ENCODE results near the gene PANK1. TPM values are rescaled to one million over a fixed set of nuclear protein-coding genes. Genes with fewer than 3 reads are reported as not detected.
A peak's percentile ranks its signal among the peaks of the same experiment; 100 is the strongest.

Gene PANK1
- total and polyA plus RNA-seq, 12 donors = 4.0 to 20.9 (median 16.2) TPM

DNA sequence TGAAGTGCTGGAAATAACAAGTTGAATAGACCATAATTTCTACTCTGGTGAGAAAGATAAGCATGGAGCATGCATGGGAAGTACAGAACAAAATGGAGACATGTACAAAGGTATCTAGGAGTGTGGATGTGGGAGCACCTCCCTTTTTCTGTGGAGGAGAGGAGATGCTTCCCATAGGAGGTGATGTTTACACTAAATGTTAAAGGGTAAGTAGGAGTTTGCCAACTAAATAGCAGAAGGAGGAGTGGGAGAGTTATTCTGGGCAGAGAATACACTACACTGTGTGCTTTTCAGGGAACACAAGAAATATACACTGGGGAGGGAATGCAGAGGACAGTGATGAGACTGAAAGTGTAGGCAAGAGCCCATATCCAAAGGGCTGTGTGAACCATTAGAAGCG lies 21.1 kb upstream of the PANK1 start:
- Histone ChIP-seq H3K4me1 (no peaks in the 10 kb centered on the region), H3K36me3 (no peaks in the 10 kb centered on the region), H3K9me3 (no peaks in the 10 kb centered on the region), H3K27me3 (no peaks in the 10 kb centered on the region), H3K4me3 (no peak overlapping the region), H3K27ac (no peak overlapping the region)
- DNase-seq (no peak), ATAC-seq (no peak)
- 97 to 100% methylated on average over 1 of the region's 1 CpG for WGBS, 2 donors
- TF ChIP-seq, protein P1, sequence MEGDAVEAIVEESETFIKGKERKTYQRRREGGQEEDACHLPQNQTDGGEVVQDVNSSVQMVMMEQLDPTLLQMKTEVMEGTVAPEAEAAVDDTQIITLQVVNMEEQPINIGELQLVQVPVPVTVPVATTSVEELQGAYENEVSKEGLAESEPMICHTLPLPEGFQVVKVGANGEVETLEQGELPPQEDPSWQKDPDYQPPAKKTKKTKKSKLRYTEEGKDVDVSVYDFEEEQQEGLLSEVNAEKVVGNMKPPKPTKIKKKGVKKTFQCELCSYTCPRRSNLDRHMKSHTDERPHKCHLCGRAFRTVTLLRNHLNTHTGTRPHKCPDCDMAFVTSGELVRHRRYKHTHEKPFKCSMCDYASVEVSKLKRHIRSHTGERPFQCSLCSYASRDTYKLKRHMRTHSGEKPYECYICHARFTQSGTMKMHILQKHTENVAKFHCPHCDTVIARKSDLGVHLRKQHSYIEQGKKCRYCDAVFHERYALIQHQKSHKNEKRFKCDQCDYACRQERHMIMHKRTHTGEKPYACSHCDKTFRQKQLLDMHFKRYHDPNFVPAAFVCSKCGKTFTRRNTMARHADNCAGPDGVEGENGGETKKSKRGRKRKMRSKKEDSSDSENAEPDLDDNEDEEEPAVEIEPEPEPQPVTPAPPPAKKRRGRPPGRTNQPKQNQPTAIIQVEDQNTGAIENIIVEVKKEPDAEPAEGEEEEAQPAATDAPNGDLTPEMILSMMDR (IDR thresholded peaks at IDR 0.05) = no peak
- intact Hi-C loops (cut with DNase I) = no loop called here

DNA sequence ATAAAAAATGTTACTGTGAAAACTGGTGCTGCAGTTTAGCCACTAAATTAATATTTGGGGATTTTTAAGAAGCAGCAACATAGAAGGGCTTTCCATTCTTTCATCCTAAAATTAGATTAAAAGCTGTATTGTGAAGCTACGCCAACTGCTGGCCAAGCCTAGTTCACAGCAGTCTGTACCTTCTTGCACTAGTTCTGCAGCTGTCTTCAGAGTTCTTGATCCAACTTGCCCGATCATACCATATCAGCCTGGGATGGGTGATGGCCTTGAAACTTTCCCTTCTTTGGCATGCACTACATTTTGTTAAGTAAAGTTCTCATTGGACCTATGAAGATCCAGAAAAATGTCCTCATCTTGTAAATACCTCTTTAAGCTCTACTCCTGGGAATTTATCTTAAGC lies 20.3 kb upstream of the PANK1 start:
- no peak for DNase-seq
- no peaks in the 10 kb centered on the region for H3K36me3 ChIP-seq
- no peak for ATAC-seq
- H3K4me3 ChIP-seq = no peak overlapping the region
- TF ChIP-seq, protein P1 (IDR thresholded peaks at IDR 0.05) = peak in 1 of 9 donors; percentile 7
- WGBS, 2 donors = 75 to 84% methylated on average over 2 of the region's 2 CpGs
- H3K9me3 ChIP-seq = no peaks in the 10 kb centered on the region
- H3K4me1 ChIP-seq = no peaks in the 10 kb centered on the region
- intact Hi-C loops (cut with DNase I) = no loop called here
- H3K27ac ChIP-seq = no peak overlapping the region
- H3K27me3 ChIP-seq = no peaks in the 10 kb centered on the region

DNA sequence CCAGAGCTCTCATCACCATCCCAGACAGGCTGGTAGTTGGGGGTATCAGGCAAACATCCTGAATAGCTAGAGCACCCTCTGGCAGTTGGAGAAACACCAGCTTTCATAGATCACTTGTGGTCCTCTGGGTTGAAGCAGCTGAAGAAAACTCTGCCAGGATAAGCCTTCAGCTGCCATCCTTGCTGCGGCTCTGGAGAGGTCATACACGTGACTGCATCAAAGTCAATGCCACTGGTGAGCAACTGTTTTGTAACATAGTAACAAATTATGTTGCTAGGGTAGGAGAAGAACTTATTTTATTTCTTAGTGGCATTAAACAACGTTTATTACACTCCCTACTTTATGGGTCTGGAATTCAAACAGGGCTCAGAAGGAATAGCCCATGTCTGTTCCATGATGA lies 19.2 kb upstream of the PANK1 start:
- H3K36me3 ChIP-seq = no peaks in the 10 kb centered on the region
- no peaks in the 10 kb centered on the region for H3K27me3 ChIP-seq
- intact Hi-C loops (cut with DNase I) = no loop called here
- 37 to 43% methylated on average over 3 of the region's 3 CpGs for WGBS, 2 donors
- TF ChIP-seq, protein P1 (IDR thresholded peaks at IDR 0.05) = no peak
- H3K4me1 ChIP-seq = no peaks in the 10 kb centered on the region
- H3K9me3 ChIP-seq = no peaks in the 10 kb centered on the region
- ATAC-seq (peak in 3 of 8 donors; percentile 46 to 62 (median 50)), DNase-seq (no peak)
- no peak overlapping the region for H3K27ac ChIP-seq
- H3K4me3 ChIP-seq = no peak overlapping the region

DNA sequence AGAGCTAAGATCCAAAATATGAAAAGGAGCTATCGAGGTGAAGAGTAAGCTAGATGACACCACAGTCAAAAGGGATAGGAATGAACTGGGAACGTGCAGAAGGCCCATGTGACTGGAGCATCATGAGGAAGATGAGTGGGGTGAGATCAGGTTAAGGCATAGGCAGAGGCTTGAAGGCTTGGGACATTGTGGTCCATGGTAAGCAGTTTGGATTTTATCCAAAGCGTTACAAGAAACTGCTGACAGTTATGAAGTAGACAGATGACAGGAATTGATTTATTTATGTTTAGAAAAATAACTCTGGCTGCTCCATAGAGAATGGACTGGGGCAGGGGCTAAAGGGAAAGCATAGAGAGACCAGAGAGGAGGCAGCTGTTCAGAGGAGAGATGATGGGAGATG lies 18.1 kb upstream of the PANK1 start:
- Histone ChIP-seq H3K27me3 (no peaks in the 10 kb centered on the region), H3K4me1 (no peaks in the 10 kb centered on the region), H3K27ac (no peak overlapping the region), H3K4me3 (no peak overlapping the region), H3K9me3 (no peaks in the 10 kb centered on the region), H3K36me3 (no peaks in the 10 kb centered on the region)
- intact Hi-C loops (cut with DNase I) = no loop called here
- ATAC-seq = peak in 2 of 8 donors; percentile 53 to 66
- WGBS, 2 donors = 34 to 43% methylated on average over 3 of the region's 3 CpGs
- DNase-seq = no peak
- TF ChIP-seq, protein P1 (IDR thresholded peaks at IDR 0.05) = no peak
